Activated T-cell treated with anti-CD3 and anti-CD28 coated beads, Interleukin-2, amount 50 U/mL, for 72 hours (primary cell): ENCODE results near the gene PYY. TPM values are rescaled to one million over a fixed set of nuclear protein-coding genes. Genes with fewer than 3 reads are reported as not detected.
A peak's percentile ranks its signal among the peaks of the same experiment; 100 is the strongest.

Experiments
- ATAC-seq, 2 donors: fragments of 150-1000 bp; cut with Tn5 transposase; replicated peaks in 1 of 2; 2 replicates each; pipeline ENCODE4 v1.10.0; 2021; ENCODE audit warnings: moderate library complexity in 2 of 2, mild to moderate bottlenecking in 1 of 2
- DNase-seq, 2 donors: peaks; one replicate each; pipeline ENCODE4 v3.0.0; 2021 to 2022; ENCODE audit warnings: mixed read lengths in 1 of 2
- H3K27ac Mint-ChIP-seq: one replicate; pipeline ENCODE4 v1.8.0; 2022; ENCODE audit warnings: mild to moderate bottlenecking, moderate library complexity, mixed read lengths
- H3K27me3 Mint-ChIP-seq: one replicate; pipeline ENCODE4 v1.8.0; 2022; ENCODE audit warnings: low read depth, mixed read lengths
- H3K36me3 Mint-ChIP-seq, 2 donors: one replicate each; pipeline ENCODE4 v1.8.0; 2022; ENCODE audit warnings: mixed read lengths in 2 of 2, mild to moderate bottlenecking in 1 of 2; ENCODE audit not compliant: insufficient read depth in 2 of 2
- H3K4me1 Mint-ChIP-seq: one replicate; pipeline ENCODE4 v1.8.0; 2022; ENCODE audit warnings: low read depth, mixed read lengths
- H3K4me3 Mint-ChIP-seq, 2 donors: one replicate each; pipeline ENCODE4 v1.8.0; 2022; ENCODE audit warnings: mild to moderate bottlenecking in 2 of 2, mixed read lengths in 2 of 2, moderate library complexity in 2 of 2
- H3K9me3 Mint-ChIP-seq, 2 donors: one replicate each; pipeline ENCODE4 v1.8.0; 2022; ENCODE audit warnings: mixed read lengths in 2 of 2
- total RNA-seq, 2 donors: library from RNA; stranded (reverse); gene quantifications; one replicate each; pipeline ENCODE4 v1.2.3, GENCODE V29; 2022

PYY gene
- total RNA-seq, 2 donors from 2014 or later, result not detected

- no peaks in the 10 kb centered on the region for H3K36me3 Mint-ChIP-seq
- DNase-seq (no peak), ATAC-seq (no peak)
- no peak overlapping the region for H3K4me3 Mint-ChIP-seq
- no peaks in the 10 kb centered on the region for H3K27me3 Mint-ChIP-seq
- H3K9me3 Mint-ChIP-seq, result no peaks in the 10 kb centered on the region
- no peak overlapping the region for H3K27ac Mint-ChIP-seq
- H3K4me1 Mint-ChIP-seq, result peaks cover 19% of the 10 kb centered on the region
Measured at GRCh38 chr17:43915559-43915958, 38.2 kb downstream of the PYY start.

DNA sequence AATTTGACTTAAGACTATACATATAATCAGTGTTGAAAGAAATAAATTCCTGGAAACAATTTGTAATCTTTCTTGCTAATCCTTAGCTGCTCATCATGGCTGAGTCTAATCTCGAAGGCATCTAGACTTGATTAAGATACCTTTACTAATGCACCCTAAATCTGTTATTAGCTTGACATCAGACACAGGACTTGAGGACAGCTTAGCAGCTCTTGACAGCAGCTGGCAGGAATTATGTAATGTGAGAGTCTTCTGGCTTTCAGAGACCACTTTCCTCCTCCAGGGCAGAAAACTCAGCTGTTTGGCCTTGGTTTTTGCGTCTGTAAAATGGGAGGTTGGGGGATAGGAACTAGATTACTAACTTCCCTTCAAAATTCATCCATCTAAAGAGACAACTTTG is 39.3 kb downstream of the PYY start:
- H3K27me3 Mint-ChIP-seq, result peaks cover 4% of the 10 kb centered on the region
- DNase-seq, result no peak
- peaks cover 19% of the 10 kb centered on the region for H3K4me1 Mint-ChIP-seq
- no peaks in the 10 kb centered on the region for H3K36me3 Mint-ChIP-seq
- no peaks in the 10 kb centered on the region for H3K9me3 Mint-ChIP-seq
- no peak overlapping the region for H3K27ac Mint-ChIP-seq
- no peak overlapping the region for H3K4me3 Mint-ChIP-seq
- no peak for ATAC-seq

DNA sequence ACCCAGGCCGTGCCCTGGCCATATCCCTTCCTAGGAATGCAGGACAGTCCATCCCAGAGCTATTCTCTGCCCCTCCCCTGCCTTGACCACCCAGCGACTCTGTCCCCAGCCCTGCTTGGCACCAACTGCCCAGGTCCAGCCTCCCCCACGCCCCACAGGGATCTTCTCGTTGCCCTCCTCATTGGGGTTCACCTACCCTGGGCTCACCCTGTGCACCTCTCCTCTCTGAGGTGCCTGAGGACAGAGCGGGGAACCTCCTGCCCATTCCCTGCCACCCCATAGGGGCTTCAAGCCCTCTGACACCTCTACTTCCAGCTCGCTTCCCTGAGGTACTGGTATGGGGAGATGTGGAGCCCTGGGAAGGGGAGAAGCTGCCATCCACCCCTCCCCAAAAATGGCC is 40.2 kb downstream of the PYY start:
- Mint-ChIP-seq H3K4me3 (no peak overlapping the region), H3K4me1 (peaks cover 19% of the 10 kb centered on the region), H3K27me3 (peaks cover 5% of the 10 kb centered on the region), H3K27ac (no peak overlapping the region), H3K9me3 (no peaks in the 10 kb centered on the region), H3K36me3 (no peaks in the 10 kb centered on the region)
- DNase-seq (no peak), ATAC-seq (no peak)

- peaks cover 14% of the 10 kb centered on the region for H3K4me1 Mint-ChIP-seq
Measured at GRCh38 chr17:43912635-43913304, 41.0 kb downstream of the PYY start.

GRCh38 chr17:43911904-43912303 is 41.8 kb downstream of the PYY start:
- Mint-ChIP-seq H3K9me3 (no peaks in the 10 kb centered on the region), H3K27ac (no peak overlapping the region), H3K27me3 (peaks cover 7% of the 10 kb centered on the region), H3K36me3 (no peaks in the 10 kb centered on the region), H3K4me1 (peaks cover 6% of the 10 kb centered on the region), H3K4me3 (no peak overlapping the region)
- ATAC-seq (no peak), DNase-seq (no peak)

More at GRCh38 chr17:43912635-43913304, 41.0 kb downstream of the PYY start:
- peaks cover 5% of the 10 kb centered on the region for H3K27me3 Mint-ChIP-seq
- no peaks in the 10 kb centered on the region for H3K9me3 Mint-ChIP-seq
- no peaks in the 10 kb centered on the region for H3K36me3 Mint-ChIP-seq
- H3K4me3 Mint-ChIP-seq, result no peak overlapping the region
- DNase-seq, result no peak
- ATAC-seq, result no peak
- no peak overlapping the region for H3K27ac Mint-ChIP-seq

- ATAC-seq (no peak), DNase-seq (no peak)
- no peak overlapping the region for H3K27ac Mint-ChIP-seq
- H3K36me3 Mint-ChIP-seq, result no peaks in the 10 kb centered on the region
- H3K4me3 Mint-ChIP-seq, result no peak overlapping the region
- H3K27me3 Mint-ChIP-seq, result peaks cover 24% of the 10 kb centered on the region
- H3K9me3 Mint-ChIP-seq, result no peaks in the 10 kb centered on the region
- peaks cover 6% of the 10 kb centered on the region for H3K4me1 Mint-ChIP-seq
Measured at GRCh38 chr17:43909537-43910231, 44.1 kb downstream of the PYY start.

- no peak overlapping the region for H3K27ac Mint-ChIP-seq
- peaks cover 30% of the 10 kb centered on the region for H3K27me3 Mint-ChIP-seq
- H3K4me1 Mint-ChIP-seq, result peaks cover 6% of the 10 kb centered on the region
- no peaks in the 10 kb centered on the region for H3K9me3 Mint-ChIP-seq
- peak; percentile 66 to 70 for ATAC-seq
- H3K36me3 Mint-ChIP-seq, result no peaks in the 10 kb centered on the region
- DNase-seq, result peak; percentile 55 to 67
- peak overlapping the region; percentile 84 to 88 for H3K4me3 Mint-ChIP-seq
Measured at GRCh38 chr17:43907998-43908721, 45.6 kb downstream of the PYY start.

DNA sequence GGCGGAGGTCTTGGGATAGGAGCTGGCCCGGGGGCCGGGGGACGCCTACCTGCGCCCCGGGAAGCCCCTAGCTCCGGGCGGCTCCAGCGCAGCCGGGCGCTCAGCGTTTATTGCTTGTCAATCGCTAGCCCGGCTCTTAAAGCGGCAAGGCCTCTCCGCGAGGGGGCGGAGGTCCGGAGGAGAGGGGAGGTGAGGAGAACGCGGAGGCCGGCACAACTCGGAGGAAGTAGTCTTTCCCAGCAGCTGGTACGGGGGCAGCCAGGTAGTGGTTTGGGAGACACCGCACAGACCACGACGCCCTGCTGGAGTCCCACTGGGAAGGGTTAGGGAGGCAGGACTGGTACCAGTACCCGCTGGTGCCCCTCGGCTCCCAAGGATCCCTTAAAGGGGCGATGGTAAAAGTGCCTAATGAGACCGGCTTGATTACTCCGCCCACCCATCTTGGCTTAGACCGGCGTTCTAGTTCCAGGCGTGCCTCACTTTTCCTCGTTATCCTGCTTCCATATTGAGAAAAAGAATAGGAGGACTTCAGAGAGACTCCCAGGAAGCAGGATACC is 46.2 kb downstream of the PYY start, which contains the start of gene MPP2:
TSS of gene MPP2 (minus strand) at position 112 of the 557 bp plus-strand sequence. CDS start 3,076 bp downstream, outside the sequence.
- peak within 1 kb of the TSS; percentile 84 to 88 for H3K4me3 Mint-ChIP-seq

DNA sequence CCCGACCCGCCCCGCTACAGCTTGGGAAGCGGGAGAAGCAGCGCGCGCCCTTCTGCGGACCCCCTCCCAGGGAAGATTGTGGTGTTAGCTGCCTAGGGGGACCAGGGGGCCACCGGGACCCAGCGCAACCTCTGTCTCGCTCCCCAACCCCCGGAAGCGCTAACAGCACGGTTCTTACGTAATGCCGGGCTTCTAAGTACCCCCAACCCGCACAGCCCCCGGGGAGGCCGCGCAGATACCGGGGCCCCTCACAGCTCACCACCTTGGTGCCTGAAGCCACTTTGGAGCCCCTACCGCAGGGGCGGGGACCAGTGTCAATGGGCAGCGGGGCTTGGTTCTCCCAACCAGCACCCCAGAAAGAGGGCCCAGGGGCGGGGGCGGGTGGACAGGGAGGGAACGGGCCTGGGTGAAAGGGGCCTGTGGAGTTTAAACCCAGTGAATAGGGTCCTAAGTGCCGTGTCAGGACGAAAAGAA is 46.8 kb downstream of the PYY start:
- no peaks in the 10 kb centered on the region for H3K36me3 Mint-ChIP-seq
- H3K4me1 Mint-ChIP-seq, result peaks cover 6% of the 10 kb centered on the region
- H3K27me3 Mint-ChIP-seq, result peaks cover 30% of the 10 kb centered on the region
- H3K9me3 Mint-ChIP-seq, result no peaks in the 10 kb centered on the region
- ATAC-seq, result peak; percentile 14 to 32
- H3K4me3 Mint-ChIP-seq, result peak overlapping the region; percentile 84 to 88
- H3K27ac Mint-ChIP-seq, result no peak overlapping the region
- DNase-seq, result peak in 1 of 2 donors; percentile 9

More for the DNA sequence above, 46.2 kb downstream of the PYY start, which contains the start of gene MPP2:
- peak; percentile 71 to 78 for DNase-seq
- Mint-ChIP-seq H3K4me1 (peaks cover 6% of the 10 kb centered on the region), H3K27me3 (peaks cover 30% of the 10 kb centered on the region), H3K27ac (no peak within 1 kb of the TSS), H3K9me3 (no peaks in the 10 kb centered on the region), H3K36me3 (no peaks in the 10 kb centered on the region)
- ATAC-seq, result peak; percentile 72 to 76

- ATAC-seq (peak; percentile 58 to 70), DNase-seq (peak; percentile 67 to 69)
- peaks cover 11% of the 10 kb centered on the region for H3K4me1 Mint-ChIP-seq
- H3K27ac Mint-ChIP-seq, result no peak overlapping the region
- peak overlapping the region; percentile 84 to 88 for H3K4me3 Mint-ChIP-seq
- peaks cover 33% of the 10 kb centered on the region for H3K27me3 Mint-ChIP-seq
- H3K36me3 Mint-ChIP-seq, result no peaks in the 10 kb centered on the region
- H3K9me3 Mint-ChIP-seq, result no peaks in the 10 kb centered on the region
Measured at GRCh38 chr17:43905985-43906852, 47.5 kb downstream of the PYY start.

GRCh38 chr17:43905400-43905984 is 48.2 kb downstream of the PYY start:
- H3K4me3 Mint-ChIP-seq, result no peak overlapping the region
- H3K27ac Mint-ChIP-seq, result no peak overlapping the region
- no peaks in the 10 kb centered on the region for H3K9me3 Mint-ChIP-seq
- ATAC-seq (no peak), DNase-seq (no peak)
- peaks cover 18% of the 10 kb centered on the region for H3K4me1 Mint-ChIP-seq
- H3K36me3 Mint-ChIP-seq, result no peaks in the 10 kb centered on the region
- peaks cover 37% of the 10 kb centered on the region for H3K27me3 Mint-ChIP-seq
